ENCODE results near the gene SCARF2.

Gene SCARF2

DNA sequence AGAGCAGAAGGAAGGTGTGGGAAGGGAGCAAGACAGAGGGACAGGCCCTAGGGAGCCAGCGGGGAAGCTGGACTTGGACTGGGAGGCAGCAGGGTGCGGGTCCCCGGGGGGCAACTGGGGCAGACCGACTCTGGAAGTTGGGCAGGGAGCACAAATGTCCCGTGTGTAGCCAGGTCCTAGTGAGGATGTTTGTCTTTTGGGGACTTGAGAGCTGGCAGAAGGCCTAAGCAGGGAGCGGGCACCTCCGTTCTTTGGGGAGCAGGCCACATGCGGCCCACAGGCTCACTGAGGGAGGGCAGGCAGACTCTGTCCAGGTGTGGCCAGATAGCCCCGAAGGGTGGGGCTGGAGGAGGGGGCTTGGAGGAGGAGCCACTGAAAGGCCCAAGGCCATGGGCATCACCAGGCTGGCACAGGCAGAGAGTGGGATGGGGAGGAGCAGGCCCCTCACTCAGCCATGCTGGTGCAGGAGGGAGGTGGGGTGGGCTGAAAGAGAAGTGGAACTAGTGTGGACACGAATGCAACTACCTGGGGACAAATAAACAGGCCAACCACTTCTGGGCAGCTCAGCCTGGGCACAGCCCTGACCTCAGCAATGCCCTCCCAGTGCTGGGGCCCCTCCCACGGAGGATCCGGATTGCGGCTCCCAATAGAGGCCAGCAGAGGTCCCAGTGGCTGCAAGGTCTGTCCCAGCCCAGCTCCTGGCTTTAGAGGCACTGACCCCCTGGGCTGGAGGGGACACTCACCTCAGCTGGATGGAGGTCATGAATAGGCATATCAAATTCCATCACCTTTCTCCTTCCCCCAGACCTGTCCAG is 1.3 kb upstream of the SCARF2 start:
- DNase-seq, result no peak

DNA sequence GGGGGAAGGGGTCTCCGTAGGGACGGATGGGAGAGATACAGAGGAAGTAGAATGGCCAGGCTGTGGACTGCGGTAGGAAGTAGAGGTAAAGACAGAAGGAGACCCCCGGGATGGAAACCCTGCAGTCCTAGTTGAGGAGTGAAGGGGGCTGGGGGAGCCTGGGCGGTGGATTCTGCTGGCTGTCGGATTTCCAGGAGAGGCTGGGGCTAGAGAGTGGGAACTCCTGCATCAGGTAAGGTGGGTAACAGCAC is 727 bp upstream of the SCARF2 start:
- DNase-seq, result no peak

DNA sequence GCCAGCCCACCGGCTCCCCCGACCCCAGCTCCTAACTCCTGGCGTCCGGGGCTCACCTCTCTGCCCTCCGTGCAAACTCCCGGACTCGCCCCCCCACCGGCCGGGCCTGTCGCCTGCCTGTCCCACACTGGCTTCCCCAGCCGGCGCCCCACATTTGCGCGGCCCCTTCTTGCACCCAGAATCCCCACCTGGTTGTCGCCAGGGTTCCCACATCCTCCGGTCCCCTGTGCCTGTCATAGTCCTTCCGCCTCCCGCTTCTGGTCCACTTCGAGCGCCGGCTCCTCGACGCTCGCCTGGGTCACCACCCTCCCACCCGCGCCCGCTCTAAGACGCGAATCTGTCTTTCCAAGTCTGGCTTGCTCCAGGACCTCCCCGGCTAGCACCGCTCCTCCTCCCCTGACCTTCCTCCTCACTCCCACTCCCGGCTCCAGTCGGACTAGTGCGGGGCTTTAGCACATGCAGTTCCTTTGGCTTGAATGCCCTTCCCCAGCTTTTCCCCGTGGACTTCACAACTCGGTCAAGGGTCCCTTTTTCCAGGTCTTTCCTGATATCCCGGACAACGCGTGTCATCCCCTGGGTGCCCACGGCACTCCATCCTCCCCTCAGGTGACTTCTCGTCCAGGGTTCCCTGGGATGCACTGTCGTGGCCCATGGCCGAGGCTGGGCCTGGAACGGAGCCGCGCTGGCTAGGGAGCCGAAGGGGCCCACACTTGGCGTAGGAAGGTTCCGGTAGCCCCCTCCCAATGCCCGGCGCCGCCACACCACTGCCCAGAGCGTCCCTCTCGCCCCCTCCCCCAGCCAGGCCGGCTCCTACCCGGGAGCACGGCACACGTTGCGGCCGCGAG is 635 bp downstream of the SCARF2 start:
- DNase-seq, result no peak

DNA sequence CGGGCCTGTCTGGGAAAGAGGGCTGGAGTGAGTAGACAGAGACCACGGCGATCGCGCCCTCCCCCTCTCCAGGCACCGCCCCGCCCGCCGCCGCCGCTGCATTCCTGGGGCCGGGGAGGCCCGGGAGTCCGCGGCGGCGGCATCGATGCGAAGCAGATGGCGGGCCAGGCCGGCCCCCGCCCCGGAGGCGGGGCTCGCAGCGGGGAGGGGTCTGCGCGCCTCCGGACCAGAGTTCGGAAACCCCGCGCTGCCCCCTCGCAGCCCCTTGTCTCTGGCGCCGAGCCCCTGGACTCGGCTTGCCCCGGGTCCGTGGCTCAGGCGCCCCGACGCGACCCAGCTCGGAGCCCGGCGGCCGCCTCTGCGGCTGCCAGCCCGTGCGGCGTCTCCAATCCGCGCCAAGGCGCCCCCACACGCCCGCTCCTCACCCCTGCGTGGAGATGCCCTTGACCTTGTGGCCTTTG is 1.3 kb downstream of the SCARF2 start:
- DNase-seq, result no peak

DNA sequence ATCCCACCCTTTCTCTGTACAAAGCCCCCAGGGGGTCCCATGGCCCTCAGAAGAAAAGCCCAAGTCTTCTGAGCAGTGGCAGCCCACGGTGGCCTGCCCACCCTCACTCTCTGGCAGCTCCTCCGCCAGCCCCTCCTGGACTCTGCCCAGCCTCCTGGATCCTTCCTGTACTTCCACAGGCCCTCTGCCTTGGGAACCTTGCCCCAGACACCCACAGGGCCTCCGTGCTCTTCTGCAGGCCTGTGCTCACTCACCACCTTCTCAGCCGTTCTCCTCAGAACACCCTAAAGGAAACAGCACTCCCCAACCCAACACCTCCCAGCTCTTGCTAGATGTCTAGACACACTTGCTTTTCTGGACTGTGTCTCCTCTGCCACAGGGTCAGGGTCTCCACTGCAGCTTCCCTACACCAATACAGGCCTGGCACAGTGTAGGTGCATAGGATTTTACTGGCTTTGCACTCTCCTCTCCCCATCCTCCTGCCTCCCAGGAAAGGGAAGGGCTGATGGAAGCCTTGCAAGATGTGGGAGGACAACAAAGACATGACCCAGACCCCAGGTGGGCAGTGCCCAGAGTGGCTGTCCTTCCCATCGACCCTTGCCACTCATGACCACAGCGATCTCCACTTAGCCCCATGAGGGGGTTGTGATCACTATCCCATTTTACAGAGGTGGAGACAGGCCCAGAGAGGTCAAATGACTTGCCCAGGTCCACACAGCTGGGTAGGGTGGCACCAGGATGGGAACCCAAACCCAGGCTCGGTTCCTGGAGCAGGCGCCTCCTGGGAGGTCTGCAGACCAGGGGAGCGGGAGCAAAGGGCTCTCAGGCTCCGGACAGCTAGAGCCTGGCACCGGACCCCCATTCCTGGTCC is 2.0 kb downstream of the SCARF2 start:
- no peak for DNase-seq

DNA sequence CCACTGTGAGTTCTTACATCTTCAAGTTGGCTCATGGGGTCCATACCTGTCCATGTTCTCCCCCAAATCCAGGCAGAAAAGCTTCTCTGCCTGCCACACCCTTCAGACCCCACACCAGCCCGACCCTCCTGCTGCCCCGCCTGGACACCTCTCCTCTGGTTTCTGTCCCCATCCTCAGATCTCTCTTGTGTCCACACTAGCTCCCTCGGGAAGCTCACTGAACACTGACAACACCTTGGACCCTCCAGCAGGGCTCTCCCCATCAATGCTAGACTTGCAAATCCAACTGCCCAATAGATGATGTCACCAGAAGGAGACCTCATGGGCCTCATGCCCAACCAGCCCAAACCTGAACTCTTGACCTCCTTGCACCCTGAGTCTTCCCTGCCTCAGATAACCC is 2.9 kb downstream of the SCARF2 start:
- no peak for DNase-seq

DNA sequence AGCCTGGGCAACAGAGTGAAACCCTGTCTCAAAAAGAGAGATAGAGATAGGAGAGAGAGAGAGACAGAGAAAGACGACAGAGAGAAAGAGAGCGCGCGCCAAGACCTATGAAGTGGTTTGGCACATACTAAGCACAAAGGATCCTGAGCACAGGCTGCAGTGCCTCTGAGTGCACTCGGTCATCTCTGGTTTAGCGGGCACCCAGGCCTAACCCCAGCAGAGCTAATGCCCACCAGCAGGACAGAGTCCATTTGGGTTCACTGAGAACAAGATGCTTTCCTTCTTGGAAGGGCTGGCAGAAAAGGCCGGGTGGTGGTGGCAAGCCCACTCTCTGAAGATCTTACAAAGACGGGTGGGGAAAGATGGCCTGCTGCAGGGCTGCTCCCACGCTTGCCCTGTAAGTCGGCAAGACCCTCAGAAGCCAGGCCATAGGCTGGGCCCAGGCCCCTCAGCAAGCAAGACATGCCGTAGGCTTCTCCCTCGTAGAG is 3.3 kb downstream of the SCARF2 start:
- DNase-seq, result no peak

DNA sequence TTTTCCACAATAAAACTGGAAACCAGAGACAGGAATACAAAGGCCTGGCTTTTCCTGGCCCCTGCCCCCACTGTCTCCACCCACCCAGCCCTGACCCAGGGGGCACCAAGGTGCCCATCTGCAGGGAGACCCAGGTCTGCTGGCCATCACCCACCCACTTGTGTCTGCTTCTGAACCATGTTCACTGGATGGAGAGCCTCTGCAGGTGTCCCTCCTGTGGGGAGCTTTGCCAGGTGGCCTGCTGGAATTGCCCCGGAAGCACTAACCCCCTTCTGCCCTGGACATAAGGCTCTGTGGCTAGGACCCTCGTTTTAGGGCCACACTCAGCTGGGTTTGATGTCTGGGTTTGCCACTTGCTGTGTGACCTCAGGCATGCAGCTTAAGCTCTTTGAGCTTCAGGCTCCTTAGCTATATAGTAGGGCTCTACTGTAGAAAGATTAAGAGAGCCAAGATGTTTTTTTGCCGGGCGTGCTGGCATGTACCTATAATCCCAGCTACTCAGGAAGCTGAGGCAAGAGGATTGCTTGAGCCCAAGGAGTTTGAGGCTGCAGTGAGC is 3.9 kb downstream of the SCARF2 start:
- no peak for DNase-seq

DNA sequence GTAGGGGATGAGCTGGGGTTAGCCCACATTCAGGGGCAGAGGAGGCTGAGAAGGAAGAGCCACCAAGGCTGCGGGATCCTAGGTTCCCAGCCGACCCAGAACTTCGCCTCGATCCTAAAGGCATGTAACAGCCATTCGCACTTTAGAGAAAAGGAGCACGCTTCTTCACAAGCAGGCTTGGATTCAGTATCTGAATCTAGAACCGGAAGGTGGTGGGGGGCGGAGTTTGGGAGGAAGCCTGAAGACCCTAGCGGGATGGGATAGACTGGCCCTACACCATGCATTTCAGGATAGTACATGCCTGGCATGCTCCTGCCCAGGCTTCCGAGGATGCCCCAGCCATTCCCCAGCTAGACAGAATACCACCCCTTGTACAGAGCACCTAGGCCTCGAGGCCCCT is 4.4 kb downstream of the SCARF2 start:
- DNase-seq, result no peak

DNA sequence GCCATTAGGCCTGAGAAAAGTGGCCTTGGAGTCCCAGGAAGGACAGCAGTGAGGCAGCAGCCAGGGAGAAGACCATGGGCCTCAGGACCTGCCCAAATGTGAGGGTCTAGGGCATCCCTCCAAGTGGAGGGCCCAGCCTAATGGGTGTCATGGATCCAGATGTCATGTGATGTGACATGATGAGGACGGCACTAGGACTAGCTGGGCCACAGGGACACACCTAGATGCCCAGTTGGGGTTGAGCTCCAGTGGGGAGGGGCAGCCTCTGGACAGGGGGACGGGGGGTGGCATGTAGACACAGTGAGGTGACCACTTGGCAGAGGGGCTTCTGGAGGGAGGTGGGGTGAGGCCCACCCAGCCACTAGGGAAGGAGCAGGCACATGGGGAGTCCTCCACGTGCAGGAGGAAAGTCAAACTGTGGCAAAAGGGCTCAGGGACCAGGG is 5.4 kb downstream of the SCARF2 start:
- DNase-seq, result no peak

DNA sequence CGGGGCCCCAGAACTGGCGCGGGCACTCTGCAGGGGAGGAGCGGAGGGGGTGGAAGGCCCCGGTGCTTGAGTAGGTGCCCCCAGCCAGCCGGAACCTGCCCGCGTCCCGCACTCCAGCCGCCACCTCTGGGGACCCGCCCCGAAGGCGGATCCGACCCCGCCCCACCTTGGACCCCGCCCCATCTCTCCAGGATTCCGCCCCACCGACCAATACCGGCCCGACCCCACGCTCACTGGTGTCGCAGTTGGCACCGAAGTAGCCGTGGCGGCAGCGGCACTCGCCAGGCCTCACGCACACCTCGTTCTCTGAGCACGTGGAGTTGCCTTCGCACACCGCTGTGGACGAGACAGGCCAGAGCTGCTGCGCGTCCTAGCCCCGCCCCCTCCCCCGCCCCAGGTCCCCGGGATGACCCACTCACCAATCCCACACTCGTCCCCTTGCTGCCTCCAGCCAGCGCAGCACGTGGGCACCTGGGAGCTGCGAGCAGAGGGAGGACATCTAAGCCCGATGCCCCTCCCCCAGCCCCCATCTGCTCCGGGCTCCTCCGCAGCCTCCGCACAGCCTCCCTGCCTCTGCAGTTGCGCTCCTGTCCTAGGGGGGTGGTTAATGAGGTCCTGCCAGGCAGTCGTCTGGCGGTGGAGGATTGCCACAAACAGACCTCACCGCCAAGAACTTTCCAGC is 6.0 kb downstream of the SCARF2 start:
- DNase-seq, result no peak

DNA sequence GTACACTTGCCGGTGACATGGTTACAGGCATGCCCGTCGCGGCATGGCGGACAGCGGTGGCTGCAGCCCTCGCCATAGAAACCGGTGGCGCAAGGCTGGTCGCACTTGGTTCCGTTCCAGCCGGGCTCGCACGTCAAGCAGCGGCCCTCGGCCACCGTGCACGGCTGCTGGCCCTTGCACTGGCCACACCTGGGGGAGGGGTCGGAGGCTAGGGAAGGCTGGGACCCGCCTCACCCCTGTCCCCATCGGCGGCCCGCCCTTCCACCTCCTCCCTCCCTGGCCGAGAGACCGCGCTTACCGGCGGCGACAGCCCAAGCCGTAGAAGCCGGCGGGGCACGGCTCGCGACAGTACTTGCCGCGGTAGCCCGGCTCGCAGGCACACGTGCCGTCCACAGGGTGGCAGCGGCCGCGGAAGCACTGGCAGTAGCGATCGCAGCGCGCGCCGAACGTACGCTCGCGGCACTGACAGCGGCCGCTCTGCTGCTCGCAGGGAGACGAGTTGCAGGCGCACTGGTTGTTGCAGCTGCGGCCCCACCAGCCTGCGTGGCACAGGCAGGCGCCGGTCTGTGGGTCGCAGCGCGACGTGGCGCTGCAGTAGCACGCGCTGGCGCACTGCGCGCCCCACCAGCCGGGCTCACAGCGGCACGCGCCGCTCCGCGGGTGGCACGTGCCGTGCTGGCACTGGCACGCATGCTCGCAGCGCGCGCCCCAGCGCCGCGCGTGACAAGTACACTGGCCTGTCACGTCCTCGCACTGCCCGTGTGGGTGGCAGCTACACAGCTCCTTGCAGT is 6.7 kb downstream of the SCARF2 start:
- no peak for DNase-seq

DNA sequence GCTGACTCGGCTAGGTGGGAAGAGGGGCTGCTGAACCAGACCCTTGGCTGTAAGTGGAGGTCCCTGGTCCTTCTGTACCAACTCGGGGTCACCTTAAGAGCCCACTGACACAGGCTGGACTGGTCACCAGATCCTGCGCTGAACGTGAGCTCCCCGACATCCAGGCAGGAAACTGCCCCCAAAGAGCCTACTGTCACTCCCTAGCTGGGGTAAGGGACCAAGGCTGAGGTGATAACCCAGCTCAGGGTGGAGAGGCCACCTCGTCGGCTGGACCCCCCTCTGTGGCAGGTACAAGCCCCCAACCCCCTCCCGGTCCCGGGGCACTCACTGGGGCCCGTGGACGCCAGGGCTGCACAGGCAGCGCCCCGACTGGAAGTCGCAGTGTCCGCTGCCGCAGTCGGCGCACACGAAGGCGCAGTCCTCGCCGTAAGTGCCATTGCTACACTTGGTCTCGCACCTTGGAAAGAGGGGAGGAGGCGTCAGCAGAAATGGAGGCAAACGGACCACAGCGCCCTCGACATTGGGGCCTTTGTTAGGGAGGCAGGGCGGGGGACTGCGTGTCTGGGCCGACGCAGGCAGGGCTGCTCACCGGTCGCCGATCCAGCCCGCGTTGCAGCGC is 7.4 kb downstream of the SCARF2 start:
- DNase-seq, result no peak

DNA sequence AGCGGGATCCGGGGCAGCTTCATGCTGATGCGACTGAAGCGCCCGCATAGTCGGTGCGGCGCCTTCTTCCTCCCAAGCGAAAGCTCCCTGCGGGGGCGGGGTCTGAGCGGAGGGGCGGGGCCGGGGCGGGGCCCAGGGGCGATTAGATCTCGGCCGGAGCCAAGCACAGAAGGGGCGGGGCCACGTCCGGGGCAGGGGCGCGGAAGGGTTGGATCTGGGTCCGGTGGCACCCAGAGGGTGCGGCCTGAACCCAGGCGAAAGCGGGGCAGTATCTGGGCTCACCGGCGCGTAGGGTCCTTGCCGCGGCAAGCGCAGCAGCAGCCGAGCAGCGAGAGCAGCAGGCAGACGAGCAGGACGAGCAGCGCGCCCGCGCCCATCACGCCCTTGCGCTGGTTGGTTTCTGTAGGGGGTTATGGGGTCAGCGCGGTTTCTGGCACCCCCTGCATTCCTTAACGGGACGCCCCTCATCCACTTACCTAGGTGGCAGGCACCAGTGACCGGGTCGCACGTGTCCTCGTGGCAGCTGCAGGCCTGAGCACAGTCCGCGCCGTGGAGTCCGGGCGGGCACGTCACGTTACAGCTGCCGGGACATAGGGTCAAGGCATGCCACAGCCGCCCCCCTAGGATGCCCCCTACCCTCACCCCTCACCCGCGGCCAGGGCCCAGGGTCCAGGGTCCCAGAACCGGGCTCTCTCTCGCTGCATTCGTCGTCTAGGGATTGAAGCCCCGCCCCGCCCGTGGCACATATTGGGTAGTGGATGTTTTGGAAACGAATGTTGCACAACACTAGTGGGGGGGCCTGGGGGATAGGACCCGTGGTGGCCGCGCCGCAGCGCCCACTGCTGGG is 8.1 kb downstream of the SCARF2 start:
- no peak for DNase-seq

DNA sequence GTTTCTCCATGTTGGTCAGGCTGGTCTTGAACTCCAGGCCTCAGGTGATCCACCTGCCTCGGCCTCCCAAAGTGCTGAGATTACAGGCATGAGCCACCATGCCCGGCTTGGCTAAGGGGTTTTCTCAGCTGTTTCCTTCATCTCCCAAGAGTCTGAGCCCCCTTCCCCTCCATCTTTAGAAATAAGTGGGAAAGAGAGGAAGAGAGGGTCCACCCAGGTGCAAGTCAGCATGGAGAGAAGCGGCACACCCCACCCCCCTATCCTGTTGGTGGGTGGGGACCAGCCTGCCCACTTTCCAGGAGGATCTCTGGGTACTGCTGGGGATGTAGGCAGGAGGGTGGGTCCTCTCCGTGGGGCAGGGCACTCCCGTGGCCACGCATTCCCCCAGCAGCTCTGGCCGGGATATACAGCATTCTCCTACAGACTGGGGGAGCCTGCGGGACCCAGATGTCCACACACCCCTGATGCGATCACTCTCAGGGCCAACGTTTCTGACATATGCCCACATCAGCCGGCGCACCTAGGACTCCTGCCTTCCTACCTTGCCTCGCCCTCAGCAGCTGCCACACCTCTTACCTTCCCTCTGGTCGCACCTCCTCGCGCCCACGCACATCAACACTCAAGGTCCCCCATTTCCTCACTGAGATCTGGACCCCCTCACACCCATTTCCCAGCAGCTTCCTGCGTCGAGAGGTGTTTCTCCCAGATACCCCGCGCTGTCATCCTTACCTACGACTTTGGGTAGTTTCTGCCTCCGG is 8.9 kb downstream of the SCARF2 start:
- no peak for DNase-seq

DNA sequence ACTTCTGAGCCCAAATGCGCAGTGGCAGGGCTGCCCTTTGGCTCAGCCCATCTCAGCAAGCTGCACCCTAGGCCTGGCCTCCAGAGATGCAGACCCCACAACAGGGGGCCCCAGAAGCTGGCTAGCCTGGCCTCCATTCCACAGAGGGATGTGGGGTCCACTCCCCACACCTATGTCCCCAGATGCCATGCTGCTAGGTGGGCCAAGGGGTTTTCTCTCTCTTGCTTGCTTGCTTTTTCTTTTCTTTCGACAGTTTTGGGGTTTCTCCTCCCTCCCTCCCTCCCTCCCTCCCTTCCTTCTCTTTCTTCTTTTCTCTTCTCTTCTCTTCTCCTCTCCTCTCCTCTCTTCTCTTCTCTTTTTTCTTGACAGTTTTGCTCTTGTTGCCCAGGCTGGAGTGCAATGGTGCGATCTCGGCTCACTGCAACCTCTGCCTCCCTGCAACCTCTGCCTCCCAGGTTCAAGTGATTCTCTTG is 9.6 kb downstream of the SCARF2 start:
- DNase-seq, result no peak

DNA sequence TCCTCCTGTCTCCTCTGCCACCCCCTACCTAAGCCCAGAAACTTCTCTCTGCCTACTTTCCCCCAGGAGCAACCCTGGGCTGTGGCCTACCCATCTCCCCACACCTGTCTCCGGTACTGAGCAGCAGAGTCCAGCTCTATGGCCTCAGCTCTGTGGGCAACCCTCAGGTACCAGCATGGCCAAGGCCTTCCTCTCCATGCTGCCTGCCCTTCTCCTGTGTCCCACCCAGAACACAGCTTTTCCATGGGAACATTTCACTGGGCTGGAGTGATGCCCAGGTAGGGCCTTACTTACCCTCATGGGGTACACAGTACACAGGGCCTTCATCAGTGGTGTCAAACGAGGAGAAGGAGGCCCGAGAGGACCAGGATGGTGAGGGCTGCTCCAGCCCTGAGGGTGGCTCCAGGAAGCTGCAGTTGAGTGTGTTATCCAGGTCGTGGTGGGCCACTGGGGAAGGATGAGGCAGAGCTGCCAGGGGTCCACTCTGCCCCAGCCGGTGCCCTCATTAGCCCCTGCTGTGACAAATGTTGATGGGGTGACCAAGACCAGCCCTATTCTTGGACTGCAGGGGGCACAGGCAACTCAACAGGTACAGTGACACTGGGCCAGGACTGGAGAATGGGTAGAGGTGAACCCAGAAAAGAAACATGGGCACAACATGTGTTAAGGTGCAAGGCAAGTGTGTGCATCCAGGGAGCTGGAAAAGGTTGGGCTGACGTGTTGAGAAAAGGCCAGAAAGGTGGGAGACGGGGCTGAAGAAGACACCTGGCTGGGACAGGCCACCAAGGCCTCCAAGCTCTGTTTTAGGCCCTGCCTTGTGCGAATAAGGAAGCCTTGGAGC is 10.3 kb downstream of the SCARF2 start:
- DNase-seq, result no peak

DNA sequence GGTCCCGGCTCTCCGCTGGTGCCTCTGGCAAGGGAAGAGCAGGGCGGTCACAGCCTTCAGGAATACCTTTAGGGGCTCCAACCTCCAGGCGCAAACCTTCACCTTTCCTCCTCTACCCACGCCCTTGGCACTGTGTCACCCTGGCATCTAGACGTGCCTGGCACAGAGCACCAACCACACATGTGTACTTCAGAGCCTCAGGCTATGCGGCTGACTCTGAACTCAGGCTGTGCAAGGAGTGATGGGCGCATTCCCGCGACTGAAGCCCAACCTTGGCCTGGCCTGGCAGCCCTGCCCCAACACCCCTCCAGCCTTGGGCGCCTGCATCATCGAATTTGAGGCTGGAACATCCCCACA is 11.4 kb downstream of the SCARF2 start:
- DNase-seq, result no peak

All from kidney glomerular epithelial cell (primary cell).